Measurements from ENCODE around the gene DSP.

Gene DSP

DNA sequence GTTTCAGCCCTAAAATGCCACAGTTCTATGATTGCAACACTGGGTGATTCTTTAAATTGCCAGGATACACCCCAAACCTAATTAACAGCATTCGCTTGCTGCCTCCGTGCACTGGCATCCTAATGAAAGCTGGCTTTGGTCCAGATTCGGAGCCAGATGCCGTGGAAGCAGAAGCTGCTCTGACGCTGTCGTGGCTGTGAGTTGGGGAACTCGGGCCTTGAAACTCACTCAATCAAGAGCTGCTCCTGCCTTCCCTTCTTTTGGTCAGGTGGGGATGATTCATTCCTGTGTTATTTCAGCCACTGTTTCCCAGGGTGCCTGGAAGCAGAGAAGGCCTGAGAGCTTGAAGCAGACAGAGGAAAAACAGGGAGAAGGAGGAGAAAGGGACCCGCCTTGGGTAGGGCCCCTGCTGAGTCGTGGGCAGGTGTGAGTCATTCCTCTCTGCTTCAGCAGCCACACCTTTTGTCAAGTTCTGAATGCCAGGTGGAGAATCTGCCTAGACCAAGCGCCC, 36.2 kb upstream of the DSP start:
- H3K27me3 ChIP-seq (ENCODE audit: insufficient read depth, low read length, poor library complexity, severe bottlenecking), result no peaks in the 10 kb centered on the region
- no peak overlapping the region for H3K4me3 ChIP-seq (ENCODE audit: low read length, poor library complexity, severe bottlenecking)
- no peaks in the 10 kb centered on the region for H3K9me2 ChIP-seq (replicated peaks; ENCODE audit: low read depth, low read length)
- H4K20me1 ChIP-seq (ENCODE audit: insufficient read depth, low read length, poor library complexity, severe bottlenecking), result no peaks in the 10 kb centered on the region
- no peaks in the 10 kb centered on the region for H3K36me3 ChIP-seq (ENCODE audit: insufficient read depth, low read length)
- H3K4me1 ChIP-seq (ENCODE audit: insufficient read depth, low read length, poor library complexity, severe bottlenecking), result no peaks in the 10 kb centered on the region
- TF ChIP-seq, protein P1, sequence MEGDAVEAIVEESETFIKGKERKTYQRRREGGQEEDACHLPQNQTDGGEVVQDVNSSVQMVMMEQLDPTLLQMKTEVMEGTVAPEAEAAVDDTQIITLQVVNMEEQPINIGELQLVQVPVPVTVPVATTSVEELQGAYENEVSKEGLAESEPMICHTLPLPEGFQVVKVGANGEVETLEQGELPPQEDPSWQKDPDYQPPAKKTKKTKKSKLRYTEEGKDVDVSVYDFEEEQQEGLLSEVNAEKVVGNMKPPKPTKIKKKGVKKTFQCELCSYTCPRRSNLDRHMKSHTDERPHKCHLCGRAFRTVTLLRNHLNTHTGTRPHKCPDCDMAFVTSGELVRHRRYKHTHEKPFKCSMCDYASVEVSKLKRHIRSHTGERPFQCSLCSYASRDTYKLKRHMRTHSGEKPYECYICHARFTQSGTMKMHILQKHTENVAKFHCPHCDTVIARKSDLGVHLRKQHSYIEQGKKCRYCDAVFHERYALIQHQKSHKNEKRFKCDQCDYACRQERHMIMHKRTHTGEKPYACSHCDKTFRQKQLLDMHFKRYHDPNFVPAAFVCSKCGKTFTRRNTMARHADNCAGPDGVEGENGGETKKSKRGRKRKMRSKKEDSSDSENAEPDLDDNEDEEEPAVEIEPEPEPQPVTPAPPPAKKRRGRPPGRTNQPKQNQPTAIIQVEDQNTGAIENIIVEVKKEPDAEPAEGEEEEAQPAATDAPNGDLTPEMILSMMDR (conservative IDR thresholded peaks at IDR 0.05; ENCODE audit: low read length), result no peak
- no peak for TF ChIP-seq EZH2phosphoT487 (IDR thresholded peaks at IDR 0.05; ENCODE audit: borderline replicate concordance)
- no peak overlapping the region for H2AFZ ChIP-seq (ENCODE audit: low read length)
- no peaks in the 10 kb centered on the region for H3F3A ChIP-seq (ENCODE audit: low read depth)
- no peak overlapping the region for H3K9ac ChIP-seq (ENCODE audit: low read depth, low read length, poor library complexity, severe bottlenecking)
- no peak overlapping the region for H3K4me2 ChIP-seq (ENCODE audit: low read depth, low read length, poor library complexity, severe bottlenecking)
- H3K9me3 ChIP-seq (ENCODE audit: insufficient read depth, low read depth, low read length), result no peaks in the 10 kb centered on the region
- H3K79me2 ChIP-seq (ENCODE audit: insufficient read depth, low read length), result no peaks in the 10 kb centered on the region

DNA sequence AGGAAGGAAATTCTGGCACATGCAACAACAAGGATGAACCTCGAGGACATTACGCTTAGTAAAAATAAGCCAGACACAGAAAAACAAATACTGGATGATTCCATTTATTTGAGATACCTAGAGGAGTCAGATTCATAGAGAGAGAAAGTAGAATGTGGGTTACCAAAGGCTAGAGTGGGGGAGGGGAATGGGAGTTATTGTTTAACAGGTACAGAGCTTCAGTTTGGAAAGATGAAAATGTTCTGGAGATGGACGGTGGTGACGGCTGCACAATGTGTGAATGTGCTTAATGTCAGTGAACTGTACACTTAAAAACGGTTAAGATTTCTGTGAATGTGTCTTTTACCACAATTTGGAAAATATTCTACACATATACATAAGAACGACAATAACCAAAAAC, 33.9 kb upstream of the DSP start:
- no peaks in the 10 kb centered on the region for H3K4me1 ChIP-seq (ENCODE audit: insufficient read depth, low read length, poor library complexity, severe bottlenecking)
- no peak overlapping the region for H3K4me2 ChIP-seq (ENCODE audit: low read depth, low read length, poor library complexity, severe bottlenecking)
- no peak overlapping the region for H3K4me3 ChIP-seq (ENCODE audit: low read length, poor library complexity, severe bottlenecking)
- no peaks in the 10 kb centered on the region for H3K9me2 ChIP-seq (replicated peaks; ENCODE audit: low read depth, low read length)
- no peak overlapping the region for H3K9ac ChIP-seq (ENCODE audit: low read depth, low read length, poor library complexity, severe bottlenecking)
- H2AFZ ChIP-seq (ENCODE audit: low read length), result no peak overlapping the region
- no peaks in the 10 kb centered on the region for H3K36me3 ChIP-seq (ENCODE audit: insufficient read depth, low read length)
- no peaks in the 10 kb centered on the region for H3K9me3 ChIP-seq (ENCODE audit: insufficient read depth, low read depth, low read length)
- H4K20me1 ChIP-seq (ENCODE audit: insufficient read depth, low read length, poor library complexity, severe bottlenecking), result no peaks in the 10 kb centered on the region
- no peaks in the 10 kb centered on the region for H3F3A ChIP-seq (ENCODE audit: low read depth)
- TF ChIP-seq EZH2phosphoT487 (IDR thresholded peaks at IDR 0.05; ENCODE audit: borderline replicate concordance), result no peak
- TF ChIP-seq, protein P1 (conservative IDR thresholded peaks at IDR 0.05; ENCODE audit: low read length), result no peak
- H3K27me3 ChIP-seq (ENCODE audit: insufficient read depth, low read length, poor library complexity, severe bottlenecking), result no peaks in the 10 kb centered on the region
- H3K79me2 ChIP-seq (ENCODE audit: insufficient read depth, low read length), result no peaks in the 10 kb centered on the region

DNA sequence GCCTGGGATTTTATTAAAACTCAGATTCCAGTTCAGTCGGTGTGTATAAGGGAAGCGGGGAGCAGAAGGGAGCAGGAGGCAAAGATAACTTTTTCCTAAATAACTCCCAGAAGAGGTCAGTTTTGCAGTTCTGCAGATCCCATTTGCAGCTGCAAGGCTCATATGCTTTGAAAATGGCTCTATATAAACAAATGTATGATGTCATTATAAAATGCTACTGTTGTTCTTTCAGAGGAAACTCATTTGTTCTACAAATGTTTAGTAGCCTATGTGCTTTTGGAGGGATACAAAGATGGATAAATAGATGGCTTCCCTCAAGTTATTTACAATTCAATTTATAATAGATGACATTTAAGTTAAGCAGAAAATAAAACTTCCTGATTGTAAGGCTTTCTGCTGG, 29.2 kb upstream of the DSP start:
- H4K20me1 ChIP-seq (ENCODE audit: insufficient read depth, low read length, poor library complexity, severe bottlenecking), result no peaks in the 10 kb centered on the region

More for the DNA sequence above, 29.2 kb upstream of the DSP start:
- Histone ChIP-seq H2AFZ (ENCODE audit: low read length) (no peak overlapping the region), H3K4me1 (ENCODE audit: insufficient read depth, low read length, poor library complexity, severe bottlenecking) (no peaks in the 10 kb centered on the region), H3K27me3 (ENCODE audit: insufficient read depth, low read length, poor library complexity, severe bottlenecking) (no peaks in the 10 kb centered on the region), H3K9me2 (replicated peaks; ENCODE audit: low read depth, low read length) (no peaks in the 10 kb centered on the region), H3K4me2 (ENCODE audit: low read depth, low read length, poor library complexity, severe bottlenecking) (no peak overlapping the region), H3K36me3 (ENCODE audit: insufficient read depth, low read length) (no peaks in the 10 kb centered on the region), H3K79me2 (ENCODE audit: insufficient read depth, low read length) (no peaks in the 10 kb centered on the region), H3K4me3 (ENCODE audit: low read length, poor library complexity, severe bottlenecking) (no peak overlapping the region), H3F3A (ENCODE audit: low read depth) (no peaks in the 10 kb centered on the region), H3K9ac (ENCODE audit: low read depth, low read length, poor library complexity, severe bottlenecking) (no peak overlapping the region), H3K9me3 (ENCODE audit: insufficient read depth, low read depth, low read length) (no peaks in the 10 kb centered on the region)
- TF ChIP-seq EZH2phosphoT487 (IDR thresholded peaks at IDR 0.05; ENCODE audit: borderline replicate concordance), result no peak
- TF ChIP-seq, protein P1 (conservative IDR thresholded peaks at IDR 0.05; ENCODE audit: low read length), result no peak

All from Loucy (cell line).